HL-60 (cell line): ENCODE measurements around the gene TMEM273.

Experiments
- POLR2AphosphoS5 ChIP-seq: IDR thresholded peaks from 2 replicates; pipeline ENCODE4 v1.6.1; 2012; ENCODE audit warnings: low read depth
- TF ChIP-seq, protein P1 (sequence below): IDR thresholded peaks from one replicate; pipeline ENCODE4 v1.5.1; 2011; ENCODE audit warnings: low read length, control low read depth, inconsistent platforms; ENCODE audit not compliant: insufficient read depth
- TF ChIP-seq, protein P2 (sequence below): IDR thresholded peaks from 2 replicates; pipeline ENCODE4 v1.6.1; 2012; ENCODE audit warnings: low read depth; ENCODE audit not compliant: insufficient replicate concordance

DNA sequence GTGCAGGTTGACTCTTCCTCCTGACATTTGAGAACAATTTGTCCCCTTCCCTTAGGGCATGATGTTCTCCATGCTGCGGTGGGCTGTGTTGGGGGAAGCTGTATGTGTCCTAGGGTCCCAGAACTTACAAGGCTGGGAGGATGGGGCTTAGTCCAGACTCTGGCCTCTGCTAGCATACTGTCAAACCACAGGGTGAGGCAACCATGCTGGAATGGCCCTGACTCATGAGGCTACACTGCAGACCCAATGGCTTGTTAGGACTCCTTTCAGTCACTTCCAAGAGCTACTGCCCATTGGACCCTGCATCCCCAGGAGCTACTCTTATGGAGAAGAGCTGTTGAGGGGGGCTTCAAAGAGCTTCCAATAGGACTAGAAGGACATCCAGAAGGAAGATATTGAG, 34.2 kb downstream of the TMEM273 start:
- TF ChIP-seq, protein P1, sequence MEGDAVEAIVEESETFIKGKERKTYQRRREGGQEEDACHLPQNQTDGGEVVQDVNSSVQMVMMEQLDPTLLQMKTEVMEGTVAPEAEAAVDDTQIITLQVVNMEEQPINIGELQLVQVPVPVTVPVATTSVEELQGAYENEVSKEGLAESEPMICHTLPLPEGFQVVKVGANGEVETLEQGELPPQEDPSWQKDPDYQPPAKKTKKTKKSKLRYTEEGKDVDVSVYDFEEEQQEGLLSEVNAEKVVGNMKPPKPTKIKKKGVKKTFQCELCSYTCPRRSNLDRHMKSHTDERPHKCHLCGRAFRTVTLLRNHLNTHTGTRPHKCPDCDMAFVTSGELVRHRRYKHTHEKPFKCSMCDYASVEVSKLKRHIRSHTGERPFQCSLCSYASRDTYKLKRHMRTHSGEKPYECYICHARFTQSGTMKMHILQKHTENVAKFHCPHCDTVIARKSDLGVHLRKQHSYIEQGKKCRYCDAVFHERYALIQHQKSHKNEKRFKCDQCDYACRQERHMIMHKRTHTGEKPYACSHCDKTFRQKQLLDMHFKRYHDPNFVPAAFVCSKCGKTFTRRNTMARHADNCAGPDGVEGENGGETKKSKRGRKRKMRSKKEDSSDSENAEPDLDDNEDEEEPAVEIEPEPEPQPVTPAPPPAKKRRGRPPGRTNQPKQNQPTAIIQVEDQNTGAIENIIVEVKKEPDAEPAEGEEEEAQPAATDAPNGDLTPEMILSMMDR = no peak
- no peak for TF ChIP-seq POLR2AphosphoS5
- TF ChIP-seq, protein P2, sequence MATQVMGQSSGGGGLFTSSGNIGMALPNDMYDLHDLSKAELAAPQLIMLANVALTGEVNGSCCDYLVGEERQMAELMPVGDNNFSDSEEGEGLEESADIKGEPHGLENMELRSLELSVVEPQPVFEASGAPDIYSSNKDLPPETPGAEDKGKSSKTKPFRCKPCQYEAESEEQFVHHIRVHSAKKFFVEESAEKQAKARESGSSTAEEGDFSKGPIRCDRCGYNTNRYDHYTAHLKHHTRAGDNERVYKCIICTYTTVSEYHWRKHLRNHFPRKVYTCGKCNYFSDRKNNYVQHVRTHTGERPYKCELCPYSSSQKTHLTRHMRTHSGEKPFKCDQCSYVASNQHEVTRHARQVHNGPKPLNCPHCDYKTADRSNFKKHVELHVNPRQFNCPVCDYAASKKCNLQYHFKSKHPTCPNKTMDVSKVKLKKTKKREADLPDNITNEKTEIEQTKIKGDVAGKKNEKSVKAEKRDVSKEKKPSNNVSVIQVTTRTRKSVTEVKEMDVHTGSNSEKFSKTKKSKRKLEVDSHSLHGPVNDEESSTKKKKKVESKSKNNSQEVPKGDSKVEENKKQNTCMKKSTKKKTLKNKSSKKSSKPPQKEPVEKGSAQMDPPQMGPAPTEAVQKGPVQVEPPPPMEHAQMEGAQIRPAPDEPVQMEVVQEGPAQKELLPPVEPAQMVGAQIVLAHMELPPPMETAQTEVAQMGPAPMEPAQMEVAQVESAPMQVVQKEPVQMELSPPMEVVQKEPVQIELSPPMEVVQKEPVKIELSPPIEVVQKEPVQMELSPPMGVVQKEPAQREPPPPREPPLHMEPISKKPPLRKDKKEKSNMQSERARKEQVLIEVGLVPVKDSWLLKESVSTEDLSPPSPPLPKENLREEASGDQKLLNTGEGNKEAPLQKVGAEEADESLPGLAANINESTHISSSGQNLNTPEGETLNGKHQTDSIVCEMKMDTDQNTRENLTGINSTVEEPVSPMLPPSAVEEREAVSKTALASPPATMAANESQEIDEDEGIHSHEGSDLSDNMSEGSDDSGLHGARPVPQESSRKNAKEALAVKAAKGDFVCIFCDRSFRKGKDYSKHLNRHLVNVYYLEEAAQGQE = no peak
